H9 (cell line): Measurements from ENCODE around the gene PLXNB2. TPM values are rescaled to one million over a fixed set of nuclear protein-coding genes. Genes with fewer than 3 reads are reported as not detected.

Experiments
- DNase-seq: peaks from one replicate; pipeline ENCODE4 v3.0.0-alpha.2; 2017
- H2AFZ ChIP-seq: one replicate; pipeline ENCODE4 v1.6.1; 2013; ENCODE audit warnings: mild to moderate bottlenecking, low read length, control low read depth, moderate library complexity
- H2AK5ac ChIP-seq: 2 replicates; pipeline ENCODE4 v1.6.1; 2013; ENCODE audit warnings: low read length, control low read depth, mixed read lengths; ENCODE audit not compliant: insufficient read length
- H2BK120ac ChIP-seq: one replicate; pipeline ENCODE4 v1.6.1; 2013; ENCODE audit warnings: low read depth, mild to moderate bottlenecking, low read length, control low read depth, inconsistent platforms; ENCODE audit not compliant: poor library complexity, severe bottlenecking
- H2BK12ac ChIP-seq: 2 replicates; pipeline ENCODE4 v1.6.1; 2013; ENCODE audit warnings: low read length, control low read depth, mixed read lengths, low read depth; ENCODE audit not compliant: insufficient read length
- H2BK15ac ChIP-seq: 2 replicates; pipeline ENCODE4 v1.6.1; 2013; ENCODE audit warnings: low read depth, low read length, control low read depth
- H2BK20ac ChIP-seq: one replicate; pipeline ENCODE4 v1.6.1; 2013; ENCODE audit warnings: low read depth, mild to moderate bottlenecking, low read length, control low read depth, inconsistent platforms; ENCODE audit not compliant: poor library complexity, severe bottlenecking
- H2BK5ac ChIP-seq: 2 replicates; pipeline ENCODE4 v1.6.1; 2013; ENCODE audit warnings: low read length, control low read depth, mixed read lengths; ENCODE audit not compliant: insufficient read length
- H3K14ac ChIP-seq: 2 replicates; pipeline ENCODE4 v1.6.1; 2013; ENCODE audit warnings: low read length, control low read depth; ENCODE audit not compliant: insufficient read depth
- H3K18ac ChIP-seq: 2 replicates; pipeline ENCODE4 v1.6.1; 2013; ENCODE audit warnings: low read depth, mild to moderate bottlenecking, mixed read lengths, low read length, control low read depth; ENCODE audit not compliant: insufficient read length
- H3K23ac ChIP-seq: 2 replicates; pipeline ENCODE4 v1.6.1; 2013; ENCODE audit warnings: low read length, control low read depth, mixed read lengths, low read depth; ENCODE audit not compliant: insufficient read length
- H3K23me2 ChIP-seq: 2 replicates; pipeline ENCODE4 v1.6.1; 2013; ENCODE audit warnings: low read depth, mild to moderate bottlenecking, mixed read lengths, low read length, control low read depth; ENCODE audit not compliant: insufficient read length, poor library complexity, severe bottlenecking
- H3K27ac ChIP-seq: 2 replicates; pipeline ENCODE4 v1.5.1; 2013; ENCODE audit warnings: low read length, control low read depth, mixed read lengths, low read depth; ENCODE audit not compliant: insufficient read length
- H3K27me3 ChIP-seq: 2 replicates; pipeline ENCODE4 v1.6.1; 2013; ENCODE audit warnings: low read length, control low read depth, inconsistent platforms; ENCODE audit not compliant: insufficient read depth
- H3K4ac ChIP-seq: 2 replicates; pipeline ENCODE4 v1.6.1; 2013; ENCODE audit warnings: low read depth, mild to moderate bottlenecking, control low read depth, inconsistent platforms, low read length, moderate library complexity
- H3K4me1 ChIP-seq: 2 replicates; pipeline ENCODE4 v1.6.1; 2013; ENCODE audit warnings: low read length, control low read depth, inconsistent platforms; ENCODE audit not compliant: insufficient read depth
- H3K4me2 ChIP-seq: 2 replicates; pipeline ENCODE4 v1.6.1; 2013; ENCODE audit warnings: low read length, control low read depth, mixed read lengths; ENCODE audit not compliant: insufficient read length, insufficient read depth
- H3K56ac ChIP-seq: 2 replicates; pipeline ENCODE4 v1.6.1; 2013; ENCODE audit warnings: low read depth, mild to moderate bottlenecking, mixed read lengths, low read length, control low read depth; ENCODE audit not compliant: insufficient read length
- H3K79me1 ChIP-seq: 2 replicates; pipeline ENCODE4 v1.6.1; 2013; ENCODE audit warnings: low read depth, mild to moderate bottlenecking, moderate library complexity, low read length, control low read depth, inconsistent platforms; ENCODE audit not compliant: insufficient read depth, poor library complexity, severe bottlenecking
- H3K79me2 ChIP-seq: 2 replicates; pipeline ENCODE4 v1.6.1; 2013; ENCODE audit warnings: low read length, control low read depth, inconsistent platforms; ENCODE audit not compliant: insufficient read depth
- H3K9ac ChIP-seq: 2 replicates; pipeline ENCODE4 v1.6.1; 2013; ENCODE audit warnings: low read length, control low read depth, mixed read lengths; ENCODE audit not compliant: insufficient read length; ENCODE audit errors: extremely low read depth
- H3K9me3 ChIP-seq: one replicate; pipeline ENCODE4 v1.6.1; 2013; ENCODE audit warnings: low read depth, low read length, inconsistent platforms; ENCODE audit not compliant: control insufficient read depth
- H3T11ph ChIP-seq: one replicate; pipeline ENCODE4 v1.6.1; 2013; ENCODE audit warnings: mild to moderate bottlenecking, low read length, control low read depth, inconsistent platforms
- H4K20me1 ChIP-seq: one replicate; pipeline ENCODE4 v1.6.1; 2013; ENCODE audit not compliant: control insufficient read depth, insufficient read length, insufficient read depth
- H4K5ac ChIP-seq: 2 replicates; pipeline ENCODE4 v1.6.1; 2013; ENCODE audit warnings: low read depth, mild to moderate bottlenecking, mixed read lengths, low read length, control low read depth; ENCODE audit not compliant: insufficient read length
- H4K8ac ChIP-seq: replicated peaks from 2 replicates; pipeline ENCODE4 v1.6.1; 2013; ENCODE audit warnings: low read length, control low read depth, mixed read lengths, low read depth; ENCODE audit not compliant: insufficient read length
- H4K91ac ChIP-seq: 2 replicates; pipeline ENCODE4 v1.6.1; 2013; ENCODE audit warnings: low read depth, mild to moderate bottlenecking, moderate library complexity, mixed read lengths, low read length, control low read depth; ENCODE audit not compliant: insufficient read length
- H3K27ac Mint-ChIP-seq, 3 experiments: 2 replicates in 2 of 3; 3 replicates in 1 of 3; pipeline ENCODE4 v1.8.0; 2020 to 2021; ENCODE audit warnings: mixed read lengths in 3 of 3, mild to moderate bottlenecking in 1 of 3, moderate library complexity in 1 of 3
- H3K27me3 Mint-ChIP-seq: 2 replicates; pipeline ENCODE4 v1.8.0; 2021; ENCODE audit warnings: low read depth, mild to moderate bottlenecking, moderate library complexity, mixed read lengths
- H3K36me3 Mint-ChIP-seq, 3 experiments: 2 replicates in 2 of 3; 3 replicates in 1 of 3; pipeline ENCODE4 v1.8.0; 2020 to 2021; ENCODE audit warnings: low read depth in 3 of 3, mixed read lengths in 3 of 3; ENCODE audit not compliant: insufficient read depth in 1 of 3
- H3K4me1 Mint-ChIP-seq, 2 experiments: 2 replicates each; pipeline ENCODE4 v1.8.0; 2020; ENCODE audit warnings: mixed read lengths in 2 of 2
- H3K4me3 Mint-ChIP-seq, 2 experiments: 2 replicates in 1 of 2; 3 replicates in 1 of 2; pipeline ENCODE4 v1.8.0; 2020 to 2021; ENCODE audit warnings: mild to moderate bottlenecking in 2 of 2, mixed read lengths in 2 of 2, moderate library complexity in 1 of 2
- H3K9me3 Mint-ChIP-seq, 2 experiments: 2 replicates in 1 of 2; 3 replicates in 1 of 2; pipeline ENCODE4 v1.8.0; 2020; ENCODE audit warnings: mild to moderate bottlenecking in 2 of 2, mixed read lengths in 2 of 2, moderate library complexity in 1 of 2
- WGBS: extraction: QIAGEN DNeasy Blood & Tissue Kit; methylation state at CpG from one replicate; pipeline ENCODE4 v1.1.7; 2013; ENCODE audit warnings: missing lambda C conversion rate, low lambda C conversion rate, mixed read lengths; ENCODE audit not compliant: insufficient read length; ENCODE audit errors: extremely low coverage; 5-methylcytosine and 5-hydroxymethylcytosine counted together
- total RNA-seq: library from RNA; stranded (reverse); gene quantifications from 2 replicates; pipeline ENCODE4 v1.2.1, GENCODE V29; 2021
- TF ChIP-seq, protein P1 (sequence below): fragments of 200-600 bp; sonication (generic); conservative IDR thresholded peaks from 3 replicates; pipeline ENCODE4 v1.8.0; 2021; ENCODE audit warnings: antibody characterized with exemption, mild to moderate bottlenecking

Gene PLXNB2
- total RNA-seq, 1 experiment from 2014 or later = 87.6 TPM

DNA sequence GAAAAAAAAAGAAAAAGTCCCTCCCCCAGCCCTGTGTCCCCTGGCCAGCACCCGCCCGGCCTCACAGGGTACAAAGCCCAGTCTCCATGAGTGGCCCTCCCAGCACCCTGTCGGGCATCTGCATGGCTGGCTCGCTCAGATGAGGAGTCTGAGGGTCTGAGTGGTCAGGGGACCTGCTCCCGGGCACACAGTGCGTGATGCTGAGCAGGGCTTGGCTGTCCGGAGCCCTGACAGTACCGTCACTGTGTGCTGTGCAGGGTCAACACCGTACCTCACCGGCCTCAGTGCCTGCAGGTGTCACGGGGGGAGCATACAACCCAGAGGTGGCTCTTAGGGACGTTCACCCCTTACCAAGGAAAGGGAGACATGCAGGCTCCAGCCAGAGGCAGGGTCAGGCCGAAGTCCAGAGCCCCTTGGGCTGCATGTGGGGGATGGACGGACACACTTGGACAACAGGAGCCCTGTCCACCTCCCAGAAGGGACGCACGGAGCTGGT is 3.6 kb upstream of the PLXNB2 start:
- H3K27ac ChIP-seq = no peak overlapping the region
- H3K23me2 ChIP-seq = peaks cover 5% of the 10 kb centered on the region
- no peaks in the 10 kb centered on the region for H3K79me1 ChIP-seq
- no peak overlapping the region for H3K4me3 Mint-ChIP-seq
- no peak overlapping the region for H3K27ac Mint-ChIP-seq
- no peak overlapping the region for H3K4me2 ChIP-seq
- H3K18ac ChIP-seq = peak overlapping the region; percentile 29
- H4K91ac ChIP-seq = no peak overlapping the region
- DNase-seq = no peak
- peaks cover 2% of the 10 kb centered on the region for H4K20me1 ChIP-seq
- no peak overlapping the region for H2AK5ac ChIP-seq
- no peak overlapping the region for H2BK20ac ChIP-seq
- no peaks in the 10 kb centered on the region for H3K27me3 ChIP-seq
- no peak overlapping the region for H3K56ac ChIP-seq
- no peaks in the 10 kb centered on the region; the same call in 1 of the 2 replicates for H3K4me1 ChIP-seq
- no peaks in the 10 kb centered on the region for H3K9me3 Mint-ChIP-seq
- no peak overlapping the region for H2BK5ac ChIP-seq
- peaks cover 9% of the 10 kb centered on the region for H3K27me3 Mint-ChIP-seq
- no peak overlapping the region for H3T11ph ChIP-seq
- WGBS = no CpG with 5 or more reads among the region's 16 CpGs
- TF ChIP-seq, protein P1, sequence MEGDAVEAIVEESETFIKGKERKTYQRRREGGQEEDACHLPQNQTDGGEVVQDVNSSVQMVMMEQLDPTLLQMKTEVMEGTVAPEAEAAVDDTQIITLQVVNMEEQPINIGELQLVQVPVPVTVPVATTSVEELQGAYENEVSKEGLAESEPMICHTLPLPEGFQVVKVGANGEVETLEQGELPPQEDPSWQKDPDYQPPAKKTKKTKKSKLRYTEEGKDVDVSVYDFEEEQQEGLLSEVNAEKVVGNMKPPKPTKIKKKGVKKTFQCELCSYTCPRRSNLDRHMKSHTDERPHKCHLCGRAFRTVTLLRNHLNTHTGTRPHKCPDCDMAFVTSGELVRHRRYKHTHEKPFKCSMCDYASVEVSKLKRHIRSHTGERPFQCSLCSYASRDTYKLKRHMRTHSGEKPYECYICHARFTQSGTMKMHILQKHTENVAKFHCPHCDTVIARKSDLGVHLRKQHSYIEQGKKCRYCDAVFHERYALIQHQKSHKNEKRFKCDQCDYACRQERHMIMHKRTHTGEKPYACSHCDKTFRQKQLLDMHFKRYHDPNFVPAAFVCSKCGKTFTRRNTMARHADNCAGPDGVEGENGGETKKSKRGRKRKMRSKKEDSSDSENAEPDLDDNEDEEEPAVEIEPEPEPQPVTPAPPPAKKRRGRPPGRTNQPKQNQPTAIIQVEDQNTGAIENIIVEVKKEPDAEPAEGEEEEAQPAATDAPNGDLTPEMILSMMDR = no peak
- no peak overlapping the region; the same call in 1 of the 2 replicates for H3K14ac ChIP-seq
- H3K9me3 ChIP-seq = no peaks in the 10 kb centered on the region
- no peak overlapping the region for H2BK15ac ChIP-seq
- no peak overlapping the region for H2AFZ ChIP-seq
- no peak overlapping the region for H4K5ac ChIP-seq
- no peaks in the 10 kb centered on the region for H3K79me2 ChIP-seq
- H3K23ac ChIP-seq = no peak overlapping the region
- no peak overlapping the region for H3K9ac ChIP-seq
- H4K8ac ChIP-seq = no peak overlapping the region
- peaks cover 16 to 18% of the 10 kb centered on the region in 2 experiments for H3K4me1 Mint-ChIP-seq
- no peak overlapping the region for H2BK12ac ChIP-seq
- no peaks in the 10 kb centered on the region; a peak in 1 of 7 replicates for H3K36me3 Mint-ChIP-seq
- H3K4ac ChIP-seq = no peak overlapping the region
- H2BK120ac ChIP-seq = no peak overlapping the region
